Nephron progenitor cell (in vitro differentiated cells): Measurements from ENCODE around the gene ZNF774.
"Not testable (repeated sequence)": the region's sequence is repeated elsewhere in the genome, so short reads cannot be mapped to it uniquely, and the experiment has no call there.

Source experiments
- DNase-seq: peaks from one replicate; pipeline ENCODE4 v3.0.0; 2021
- H3K27ac Mint-ChIP-seq: 2 replicates; pipeline ENCODE4 v1.8.0; 2021; ENCODE audit warnings: mild to moderate bottlenecking, moderate library complexity, mixed read lengths
- H3K27me3 Mint-ChIP-seq: 2 replicates; pipeline ENCODE4 v1.8.0; 2021; ENCODE audit warnings: mild to moderate bottlenecking, low read depth, mixed read lengths; ENCODE audit not compliant: poor library complexity
- H3K36me3 Mint-ChIP-seq: 2 replicates; pipeline ENCODE4 v1.8.0; 2021; ENCODE audit warnings: low read depth, mixed read lengths
- H3K4me1 Mint-ChIP-seq: 2 replicates; pipeline ENCODE4 v1.8.0; 2021; ENCODE audit warnings: mixed read lengths
- H3K4me3 Mint-ChIP-seq: 2 replicates; pipeline ENCODE4 v1.8.0; 2021; ENCODE audit warnings: mild to moderate bottlenecking, moderate library complexity, mixed read lengths
- H3K9me3 Mint-ChIP-seq: 2 replicates; pipeline ENCODE4 v1.8.0; 2021; ENCODE audit warnings: mild to moderate bottlenecking, moderate library complexity, mixed read lengths
- CTCF ChIP-seq: fragments of 200-600 bp; sonication (generic); IDR thresholded peaks from 2 replicates; pipeline ENCODE4 v1.5.0; 2021; ENCODE audit warnings: antibody characterized with exemption

ZNF774 gene

GRCh38 chr15:90352107-90352893, at the start of gene ZNF774:
Gene ZNF774 (plus strand): TSS chr15:90352284. CDS start chr15:90354661, 2,377 bp downstream.
- Mint-ChIP-seq H3K9me3 (no peaks in the 10 kb centered on the region), H3K27me3 (peaks cover 14% of the 10 kb centered on the region), H3K36me3 (peaks cover 8% of the 10 kb centered on the region), H3K4me3 (peak within 1 kb of the TSS; percentile 89), H3K4me1 (peaks cover 5% of the 10 kb centered on the region), H3K27ac (no peak within 1 kb of the TSS)
- no peak for TF ChIP-seq CTCF
- peak; percentile 91 for DNase-seq

DNA sequence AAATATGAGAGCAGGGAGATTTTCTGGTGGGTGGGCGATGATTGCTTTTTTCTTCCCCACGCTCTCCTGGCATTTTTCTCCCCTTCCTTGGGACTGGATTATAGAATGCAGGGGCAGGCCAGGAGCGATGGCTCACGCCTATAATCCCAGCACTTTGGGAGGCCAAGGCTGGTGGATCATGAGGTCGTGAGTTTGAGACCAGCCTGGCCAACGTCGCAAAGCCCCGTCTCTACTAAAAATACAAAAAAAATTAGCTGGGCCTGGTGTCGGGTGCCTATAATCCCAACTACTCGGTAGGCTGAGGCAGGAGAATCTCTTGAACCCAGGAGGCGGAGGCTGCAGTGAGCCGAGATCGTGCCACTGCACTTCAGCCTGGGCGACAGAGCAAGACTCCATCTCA, 46.7 kb upstream of the ZNF774 start:
- DNase-seq, H3K36me3 Mint-ChIP-seq, H3K4me3 Mint-ChIP-seq, H3K9me3 Mint-ChIP-seq, H3K27ac Mint-ChIP-seq, H3K27me3 Mint-ChIP-seq: not testable (repeated sequence)
- H3K4me1 Mint-ChIP-seq, result peaks cover 21% of the 10 kb centered on the region

DNA sequence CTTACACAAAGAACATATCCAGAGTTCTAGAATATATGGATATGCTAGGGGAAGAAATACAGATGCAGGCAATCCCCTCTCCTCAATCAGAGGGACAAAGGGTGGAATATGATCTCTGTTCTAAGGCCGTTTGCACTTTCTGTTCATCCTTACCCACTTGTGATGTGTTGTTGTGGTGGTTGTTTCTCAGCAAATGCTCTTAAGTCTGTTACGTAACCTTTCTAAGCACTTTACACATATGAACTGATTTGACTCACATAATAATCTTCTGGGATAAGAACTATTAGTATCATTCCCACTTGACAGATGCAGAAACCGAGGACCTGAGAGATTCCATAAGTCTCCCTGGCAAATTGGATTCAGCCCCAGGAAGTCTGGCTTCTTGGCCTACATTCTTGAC, 46.2 kb upstream of the ZNF774 start:
- no peaks in the 10 kb centered on the region for H3K9me3 Mint-ChIP-seq
- no peak overlapping the region for H3K27ac Mint-ChIP-seq
- TF ChIP-seq CTCF, result no peak
- H3K4me3 Mint-ChIP-seq, result no peak overlapping the region
- DNase-seq, result no peak
- no peaks in the 10 kb centered on the region for H3K36me3 Mint-ChIP-seq
- H3K27me3 Mint-ChIP-seq, result no peaks in the 10 kb centered on the region
- H3K4me1 Mint-ChIP-seq, result peaks cover 21% of the 10 kb centered on the region

- DNase-seq, result no peak
- Mint-ChIP-seq H3K27ac (no peak overlapping the region), H3K4me1 (peaks cover 16% of the 10 kb centered on the region), H3K27me3 (no peaks in the 10 kb centered on the region), H3K4me3 (no peak overlapping the region), H3K9me3 (no peaks in the 10 kb centered on the region), H3K36me3 (no peaks in the 10 kb centered on the region)
- TF ChIP-seq CTCF, result no peak
Observed at GRCh38 chr15:90306560-90306959, 45.5 kb upstream of the ZNF774 start.

GRCh38 chr15:90307661-90308060, 44.4 kb upstream of the ZNF774 start:
- H3K27me3 Mint-ChIP-seq, result no peaks in the 10 kb centered on the region
- H3K4me1 Mint-ChIP-seq, result peaks cover 16% of the 10 kb centered on the region
- no peak overlapping the region for H3K27ac Mint-ChIP-seq
- H3K9me3 Mint-ChIP-seq, result no peaks in the 10 kb centered on the region
- H3K4me3 Mint-ChIP-seq, result no peak overlapping the region
- no peak for TF ChIP-seq CTCF
- H3K36me3 Mint-ChIP-seq, result no peaks in the 10 kb centered on the region
- no peak for DNase-seq

DNA sequence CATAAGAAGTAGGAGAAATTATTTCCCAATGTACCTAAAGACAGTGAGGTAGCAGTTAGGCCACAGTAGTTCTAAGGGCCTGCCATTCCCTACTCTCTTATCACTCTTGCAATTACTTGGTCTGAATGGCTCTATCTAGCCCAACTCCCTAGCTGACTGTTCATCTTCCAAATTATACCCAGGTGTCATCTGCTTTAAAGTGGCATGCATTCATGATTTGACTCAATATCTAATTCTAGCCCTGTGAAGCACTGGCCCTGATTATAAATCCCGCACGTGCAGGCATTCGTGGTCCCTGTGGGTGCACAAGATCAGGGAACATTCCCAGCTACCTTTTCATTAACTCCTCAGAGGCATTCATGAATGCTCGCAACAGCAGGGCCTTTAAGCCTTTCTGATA, 43.1 kb upstream of the ZNF774 start:
- no peak for DNase-seq
- no peak overlapping the region for H3K4me3 Mint-ChIP-seq
- no peaks in the 10 kb centered on the region for H3K36me3 Mint-ChIP-seq
- no peaks in the 10 kb centered on the region for H3K9me3 Mint-ChIP-seq
- peaks cover 6% of the 10 kb centered on the region for H3K27me3 Mint-ChIP-seq
- peaks cover 23% of the 10 kb centered on the region for H3K4me1 Mint-ChIP-seq
- H3K27ac Mint-ChIP-seq, result no peak overlapping the region
- TF ChIP-seq CTCF, result no peak
